ENCODE data around the gene RXRA. TPM values are rescaled to one million over a fixed set of nuclear protein-coding genes. Genes with fewer than 3 reads are reported as not detected.

Gene RXRA
- total and polyA plus RNA-seq, 10 of the 15 experiments (the other 5 are each of a cell fraction or from before 2014, with no cell fraction given), result 0.89 to 36.8 (median 11.1) TPM

- no peaks in the 10 kb centered on the region for H3K4me1 ChIP-seq (ENCODE audit: control insufficient read depth, insufficient read depth, low read length)
- H3K27me3 ChIP-seq (replicated peaks in 1 of 2; ENCODE audit: control insufficient read depth in 2 of 2, insufficient read depth in 2 of 2, low read length in 1 of 2), result no peaks in the 10 kb centered on the region
- WGBS (ENCODE audit: insufficient coverage, insufficient replicate concordance, low lambda C conversion rate, missing lambda C conversion rate), result 73% methylated on average over 10 of the region's 10 CpGs
- no peak overlapping the region for H3K4me2 ChIP-seq (ENCODE audit: control insufficient read depth, insufficient read depth)
- RAD21 ChIA-PET (ENCODE audit: unreplicated experiment), result no interaction called here
- peak; percentile 76 for ATAC-seq
- TF ChIP-seq IRF5 (IDR thresholded peaks at IDR 0.05; ENCODE audit: borderline replicate concordance), result no peak
- peak; percentile 11 to 35 (median 32); a peak in 5 of 6 replicates for TF ChIP-seq CTCF (IDR thresholded peaks at IDR 0.05 in 2 of 3, conservative IDR thresholded peaks at IDR 0.05 in 1 of 3; ENCODE audit: control insufficient read depth in 2 of 3, extremely low read depth in 1 of 3, insufficient read depth in 1 of 3, low read depth in 3 of 3, low read length in 3 of 3)
- TF ChIP-seq KAT2A (conservative IDR thresholded peaks at IDR 0.05; ENCODE audit: control insufficient read depth, low read depth, low read length), result no peak
- TF ChIP-seq, protein P1, sequence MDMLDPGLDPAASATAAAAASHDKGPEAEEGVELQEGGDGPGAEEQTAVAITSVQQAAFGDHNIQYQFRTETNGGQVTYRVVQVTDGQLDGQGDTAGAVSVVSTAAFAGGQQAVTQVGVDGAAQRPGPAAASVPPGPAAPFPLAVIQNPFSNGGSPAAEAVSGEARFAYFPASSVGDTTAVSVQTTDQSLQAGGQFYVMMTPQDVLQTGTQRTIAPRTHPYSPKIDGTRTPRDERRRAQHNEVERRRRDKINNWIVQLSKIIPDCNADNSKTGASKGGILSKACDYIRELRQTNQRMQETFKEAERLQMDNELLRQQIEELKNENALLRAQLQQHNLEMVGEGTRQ (IDR thresholded peaks at IDR 0.05; ENCODE audit: borderline replicate concordance, low read depth, low read length), result no peak
- peak; percentile 49 for TF ChIP-seq RAD21 (IDR thresholded peaks at IDR 0.05; ENCODE audit: insufficient read depth, low read depth, low read length)
- intact Hi-C loops (cut with micrococcal nuclease; ENCODE audit: unreplicated experiment), result no loop called here
- no peak overlapping the region for H3K4me3 ChIP-seq
- CTCF ChIA-PET, result no interaction called here
- SMC1A ChIA-PET (ENCODE audit: uncharacterized antibody, unreplicated experiment), result no interaction called here
- POLR2A ChIA-PET, result no interaction called here
- no peak for DNase-seq (ENCODE audit: low read depth, low spot score)
- BruUV-seq (replicated peaks), result no TSS peak
- no peaks in the 10 kb centered on the region for H3K9me3 ChIP-seq (replicated peaks; ENCODE audit: control insufficient read depth, insufficient read depth, low read length)
- in situ Hi-C loops (cut with MboI), result no loop called here
- no peak overlapping the region for H3K27ac ChIP-seq (ENCODE audit: control insufficient read depth, insufficient read depth)
- no peak overlapping the region for H2AFZ ChIP-seq (ENCODE audit: control insufficient read depth, low read depth, low read length)
- peaks cover 2 to 15% of the 10 kb centered on the region in 2 experiments; a peak in 3 of 4 replicates for H3K36me3 ChIP-seq (ENCODE audit: control insufficient read depth in 2 of 2, insufficient read depth in 2 of 2, low read length in 1 of 2)
- H4K20me1 ChIP-seq (ENCODE audit: control insufficient read depth, insufficient read depth), result no peaks in the 10 kb centered on the region
- no peak for FAIRE-seq
- H3K79me2 ChIP-seq (ENCODE audit: control insufficient read depth, insufficient read depth, low read length), result no peaks in the 10 kb centered on the region
- no peak overlapping the region for H3K9ac ChIP-seq (ENCODE audit: control insufficient read depth, insufficient read depth, low read length)
Observed at GRCh38 chr9:134419684-134420076, 93.4 kb downstream of the RXRA start.

Data from GM12878 (cell line).